Right ventricle myocardium superior (tissue), 1 donor: Measurements from ENCODE around the gene ASZ1. TPM values are rescaled to one million over a fixed set of nuclear protein-coding genes. Genes with fewer than 3 reads are reported as not detected.
A peak's percentile ranks its signal among the peaks of the same experiment; 100 is the strongest.
"Not testable (repeated sequence)": the region's sequence is repeated elsewhere in the genome, so short reads cannot be mapped to it uniquely, and the experiment has no call there.

Experiments used
- ATAC-seq: fragments of 200-7000 bp; cut with Tn5 transposase; one replicate; pipeline ENCODE4 v1.9.1; 2020; ENCODE audit warnings: mild to moderate bottlenecking; ENCODE audit not compliant: poor library complexity
- DNase-seq: peaks from one replicate; pipeline ENCODE4 v3.0.0-alpha.2; 2020
- intact Hi-C: fragments of 100-400 bp; cut with DNase I; formaldehyde crosslinking; loops from one replicate; pipeline ENCODE4 v1.11.2; 2022
- long read RNA-seq: library from polyadenylated mRNA; unstranded; transcript quantifications from one replicate; pipeline ENCODE4 v2.0.0, GENCODE V29; 2021
- total RNA-seq: library from RNA; stranded (reverse); fragmentation: NEBNext Ultra II Directional; extraction: Animal tissue kit (Norgen Biotek cat#: 25700); gene quantifications from one replicate; pipeline ENCODE4 v1.2.1, GENCODE V29; 2021
- donor health status: DM: no; HTN: yes; CAD: no; lungs with severe emphysema.

The ASZ1 gene, protein sequence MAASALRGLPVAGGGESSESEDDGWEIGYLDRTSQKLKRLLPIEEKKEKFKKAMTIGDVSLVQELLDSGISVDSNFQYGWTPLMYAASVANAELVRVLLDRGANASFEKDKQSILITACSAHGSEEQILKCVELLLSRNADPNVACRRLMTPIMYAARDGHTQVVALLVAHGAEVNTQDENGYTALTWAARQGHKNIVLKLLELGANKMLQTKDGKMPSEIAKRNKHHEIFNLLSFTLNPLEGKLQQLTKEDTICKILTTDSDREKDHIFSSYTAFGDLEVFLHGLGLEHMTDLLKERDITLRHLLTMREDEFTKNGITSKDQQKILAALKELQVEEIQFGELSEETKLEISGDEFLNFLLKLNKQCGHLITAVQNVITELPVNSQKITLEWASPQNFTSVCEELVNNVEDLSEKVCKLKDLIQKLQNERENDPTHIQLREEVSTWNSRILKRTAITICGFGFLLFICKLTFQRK
- total RNA-seq: not detected
- long read RNA-seq: 0 reads

DNA sequence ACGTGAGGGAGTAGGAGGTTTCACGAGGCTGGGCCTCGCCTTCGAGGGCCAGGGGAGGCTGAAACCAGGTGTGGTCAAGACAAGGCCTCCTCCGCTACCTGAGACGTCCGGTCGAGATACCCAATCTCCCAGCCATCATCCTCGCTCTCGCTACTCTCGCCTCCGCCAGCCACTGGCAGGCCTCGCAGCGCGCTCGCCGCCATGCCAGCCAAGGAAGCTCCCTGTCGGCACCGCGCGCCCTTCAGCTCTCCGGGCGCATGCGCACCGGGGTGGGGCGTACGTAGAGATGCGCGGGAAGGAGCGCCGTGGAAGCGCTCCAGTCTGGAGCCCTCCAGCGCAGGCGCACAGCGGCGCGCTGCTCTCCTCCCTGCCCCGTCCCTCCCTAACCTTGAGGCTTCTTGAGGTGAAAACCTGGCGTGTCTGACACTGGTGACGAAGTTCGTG, at the start of gene ASZ1:
ASZ1 (minus strand) TSS at position 236 of the 444 bp plus-strand sequence; CDS start at position 203, 33 bp downstream.
- intact Hi-C loops: no loop called here
- ATAC-seq: no peak
- DNase-seq: no peak

DNA sequence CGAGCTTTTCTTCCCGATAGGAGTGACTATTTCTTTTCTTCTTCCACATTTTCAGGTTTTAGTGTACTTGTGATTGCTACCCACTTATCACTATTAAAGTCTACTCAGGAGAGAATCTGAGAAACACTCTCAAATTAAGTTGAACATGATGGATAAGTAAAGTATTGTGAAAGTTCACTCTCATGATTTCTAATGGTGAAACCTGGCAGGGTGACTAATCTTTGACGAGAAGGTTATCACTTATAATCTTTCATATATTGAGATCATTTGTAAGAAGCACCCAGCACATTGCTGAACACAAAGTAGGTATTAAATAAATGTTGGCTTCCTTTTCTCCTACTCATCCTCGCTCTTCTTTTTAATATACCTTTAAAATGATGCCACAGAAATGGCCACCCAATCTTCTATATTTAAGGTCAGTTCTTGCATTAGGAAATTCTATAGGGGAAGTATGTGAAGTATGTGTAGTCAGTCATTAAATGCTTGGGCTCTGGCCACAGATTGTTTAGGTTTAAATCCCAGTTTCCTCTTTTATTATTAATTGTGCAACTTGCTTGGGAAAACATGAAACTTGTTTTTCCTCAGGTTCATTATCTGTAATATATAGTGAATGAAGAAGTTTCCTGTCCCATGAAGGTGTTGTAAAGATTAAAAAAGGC, 49.4 kb upstream of the ASZ1 start:
- ATAC-seq (no peak), DNase-seq (no peak)
- intact Hi-C loops: no loop called here

- peak; percentile 95 for ATAC-seq
- DNase-seq: no peak
- intact Hi-C loops: no loop called here
These were observed 45.0 kb upstream of the ASZ1 start for GRCh38 chr7:117472335-117472734.

- intact Hi-C loops: no loop called here
- DNase-seq (peak; percentile 71), ATAC-seq (peak; percentile 85)
These were observed 43.5 kb upstream of the ASZ1 start for GRCh38 chr7:117470777-117471176.

GRCh38 chr7:117468174-117468573, 40.9 kb upstream of the ASZ1 start:
- no peak for DNase-seq
- intact Hi-C loops: no loop called here
- no peak for ATAC-seq

GRCh38 chr7:117460815-117461214, 33.5 kb upstream of the ASZ1 start:
- DNase-seq, ATAC-seq, intact Hi-C loops: not testable (repeated sequence)

DNA sequence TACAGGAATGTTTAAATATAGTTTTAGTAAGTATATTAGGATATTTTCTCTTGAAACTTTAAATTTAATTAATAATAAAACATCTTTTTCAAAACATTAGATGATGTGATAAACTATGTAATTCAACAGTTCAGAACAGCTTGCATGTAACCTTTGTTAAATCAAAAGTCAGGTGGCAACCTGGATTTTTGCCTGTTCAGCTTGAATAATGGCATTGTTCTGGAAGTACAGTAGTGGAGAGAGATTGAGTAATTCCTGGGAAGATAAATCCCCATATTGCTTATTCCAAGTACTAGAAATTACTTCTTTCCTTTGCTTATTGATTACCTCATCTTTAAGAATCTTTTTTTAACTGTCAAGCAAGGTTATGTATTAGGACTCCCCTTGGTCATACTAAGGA, 32.4 kb upstream of the ASZ1 start:
- ATAC-seq (no peak), DNase-seq (no peak)
- intact Hi-C loops: loop anchor here (5.0 to 10.0 kb wide), 2 partner anchors 258 to 695 kb away; no protein-coding TSS in a partner anchor

DNA sequence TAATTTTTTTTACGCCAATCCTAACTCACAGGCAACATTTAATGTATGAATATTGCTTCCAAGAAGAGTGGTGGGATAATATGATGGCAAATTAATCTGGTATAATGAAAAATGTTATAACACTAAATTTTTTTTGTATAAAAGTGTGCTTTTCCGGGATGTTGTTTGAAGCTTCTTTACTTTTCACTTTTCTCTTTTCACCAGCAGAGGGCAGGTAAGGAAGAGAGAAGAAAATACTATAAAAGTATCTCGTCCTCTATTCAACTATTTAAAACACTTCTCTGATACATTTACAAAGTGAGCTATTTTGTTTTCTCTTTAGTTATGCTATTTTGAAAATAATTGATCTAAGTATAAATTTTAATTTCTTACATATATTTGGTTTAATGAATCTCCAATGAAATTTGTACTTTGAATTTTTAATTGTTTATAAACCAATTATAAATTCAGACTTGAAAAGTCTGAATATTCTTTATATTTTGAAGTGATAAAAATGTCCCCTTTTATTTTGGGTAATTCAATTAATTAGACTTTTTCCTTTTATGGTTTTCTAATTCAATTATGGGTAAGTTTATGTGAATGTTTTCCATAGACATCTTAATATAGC, 31.8 kb upstream of the ASZ1 start:
- ATAC-seq: no peak
- no peak for DNase-seq
- intact Hi-C loops: loop anchor here (5.0 to 10.0 kb wide), 2 partner anchors 258 to 696 kb away; no protein-coding TSS in a partner anchor

- intact Hi-C loops: no loop called here
- no peak for DNase-seq
- ATAC-seq: no peak
These were observed 21.4 kb upstream of the ASZ1 start for GRCh38 chr7:117448655-117449054.

DNA sequence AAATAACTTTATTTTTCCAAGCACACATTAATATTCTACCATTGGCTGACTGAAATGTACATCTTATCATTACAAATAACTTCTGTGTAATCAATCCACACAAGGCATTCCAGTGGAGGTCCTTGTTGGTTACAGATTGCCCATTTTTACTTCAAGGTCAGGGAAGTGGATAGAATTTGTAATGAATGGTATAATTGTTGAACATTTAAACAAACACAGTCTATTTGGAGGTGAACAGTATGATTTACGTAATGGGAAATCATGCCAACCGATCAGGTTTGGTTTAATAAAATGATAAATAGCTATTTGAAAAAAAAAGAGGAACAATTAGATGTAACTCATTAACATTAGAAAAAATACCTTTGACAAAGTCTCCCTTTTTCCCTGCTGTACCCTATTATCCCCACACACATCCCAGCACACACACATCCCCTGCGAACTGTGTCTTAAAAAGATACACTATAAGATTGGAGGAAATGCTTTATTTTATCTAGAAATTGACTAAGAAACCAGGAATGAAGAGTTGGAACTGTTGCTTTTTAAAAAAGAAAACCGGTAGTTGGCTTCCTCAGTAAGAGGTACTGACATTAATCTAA, 19.0 kb upstream of the ASZ1 start:
- intact Hi-C loops: no loop called here
- DNase-seq: no peak
- ATAC-seq: no peak

DNA sequence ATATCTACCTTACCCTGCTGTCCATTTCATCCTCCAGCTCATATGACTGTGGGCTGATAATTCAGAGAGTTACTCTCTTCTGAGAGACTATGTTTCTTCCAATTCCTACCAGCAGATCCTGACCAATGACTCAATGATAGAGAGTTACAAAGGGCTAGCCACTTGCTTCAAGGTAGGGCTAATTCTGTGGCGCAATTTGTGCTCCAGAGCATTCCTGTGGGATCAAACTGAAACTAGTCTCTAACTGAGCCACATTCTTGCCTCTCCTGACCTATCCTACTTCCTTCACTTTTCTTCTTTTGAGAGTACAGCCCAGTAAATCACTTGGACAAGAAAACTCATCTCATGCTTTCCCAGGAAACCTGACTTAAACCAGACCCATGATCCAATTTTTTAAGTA, 17.9 kb upstream of the ASZ1 start:
- no peak for ATAC-seq
- no peak for DNase-seq

DNA sequence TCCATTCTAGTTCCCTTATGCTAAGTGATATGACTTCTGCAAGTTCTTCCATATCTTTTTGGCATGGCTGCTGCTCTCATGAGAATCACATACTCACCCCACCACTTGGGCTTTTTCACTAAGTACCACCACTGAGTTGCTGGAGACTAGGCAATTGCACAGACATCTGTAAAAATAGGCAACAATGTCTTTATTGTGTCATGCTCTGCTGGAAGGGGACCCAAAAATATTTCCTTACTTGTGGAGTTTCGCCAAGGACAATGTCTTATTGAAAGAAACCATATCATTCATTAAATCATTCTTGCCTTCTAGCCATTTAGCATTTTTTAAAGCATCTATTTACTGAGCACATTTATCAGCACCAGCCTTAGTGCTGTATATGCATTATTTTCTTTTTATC, 17.4 kb upstream of the ASZ1 start:
- intact Hi-C loops: no loop called here
- no peak for ATAC-seq
- DNase-seq: no peak

More for the DNA sequence above, 17.9 kb upstream of the ASZ1 start:
- intact Hi-C loops: no loop called here

GRCh38 chr7:117435475-117436043, 8.3 kb upstream of the ASZ1 start:
- no peak for ATAC-seq
- no peak for DNase-seq
- intact Hi-C loops: no loop called here

GRCh38 chr7:117424090-117424829, 3.0 kb downstream of the ASZ1 start:
- intact Hi-C loops: no loop called here
- no peak for DNase-seq
- ATAC-seq: no peak

DNA sequence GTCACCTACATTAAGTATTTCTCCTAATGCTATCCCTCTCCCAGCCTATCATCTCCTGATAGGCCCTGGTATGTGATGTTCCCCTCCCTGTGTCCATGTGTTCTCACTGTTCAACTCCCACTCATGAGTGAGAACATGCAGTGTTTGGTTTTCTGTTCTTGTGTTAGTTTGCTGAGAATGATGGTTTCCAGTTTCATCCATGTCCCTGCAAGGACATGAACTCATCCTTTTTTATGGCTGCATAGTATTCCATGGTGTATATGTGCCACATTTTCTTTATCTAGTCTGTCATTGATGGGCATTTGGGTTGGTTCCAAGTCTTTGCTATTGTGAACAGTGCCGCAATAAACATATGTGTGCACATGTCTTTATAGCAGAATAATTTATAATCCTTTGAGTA, 12.7 kb downstream of the ASZ1 start:
- ATAC-seq, intact Hi-C loops, DNase-seq: not testable (repeated sequence)

DNA sequence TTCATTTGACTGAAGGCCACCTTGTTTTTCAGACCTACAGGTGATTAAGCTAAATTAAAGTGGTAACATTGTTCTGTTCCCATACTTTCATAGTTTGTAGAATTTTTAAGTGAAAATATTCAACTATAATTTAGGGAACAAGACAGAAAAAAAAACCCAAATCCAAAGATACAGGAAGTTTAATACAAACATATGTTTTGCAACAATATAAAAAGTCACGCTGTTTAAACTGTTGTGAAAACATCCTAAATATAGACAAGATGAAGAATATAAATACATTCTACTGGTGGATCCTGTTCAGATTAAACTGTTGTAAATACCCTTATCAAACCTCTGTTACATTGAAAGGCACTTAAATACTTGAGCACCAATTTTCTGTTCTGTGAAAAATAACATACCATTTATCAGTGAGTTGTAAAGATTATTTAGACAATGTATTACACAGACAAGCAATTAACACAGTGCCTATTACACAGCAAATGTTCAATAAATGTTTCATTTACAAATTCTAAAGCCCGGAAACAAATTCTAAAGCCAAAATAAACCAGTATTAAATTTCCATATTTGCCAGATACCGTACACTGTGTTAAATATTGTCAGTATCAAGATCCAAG, 14.2 kb downstream of the ASZ1 start:
- ATAC-seq (no peak), DNase-seq (no peak)

GRCh38 chr7:117412390-117412789, 14.9 kb downstream of the ASZ1 start:
- intact Hi-C loops: no loop called here
- DNase-seq: no peak
- ATAC-seq: no peak

More for the DNA sequence above, 14.2 kb downstream of the ASZ1 start:
- intact Hi-C loops: no loop called here

DNA sequence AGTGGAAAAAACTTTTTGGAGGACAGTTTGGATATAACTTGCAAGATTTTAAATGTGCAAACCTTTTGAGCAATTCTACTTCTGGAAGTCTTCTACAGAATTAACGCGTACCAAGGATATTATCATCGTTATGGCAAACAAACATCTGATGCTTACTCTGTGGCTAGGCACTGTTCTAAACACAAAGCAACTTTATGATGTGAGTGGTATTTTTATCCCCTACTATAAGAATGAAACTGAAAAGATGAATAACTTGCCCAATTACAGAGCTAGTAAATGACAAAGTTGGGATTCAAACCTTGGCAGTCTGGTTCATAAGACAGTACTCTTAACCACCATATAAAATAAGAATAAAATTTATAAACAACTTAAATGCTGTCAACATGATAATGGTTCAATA, 15.8 kb downstream of the ASZ1 start:
- no peak for DNase-seq
- intact Hi-C loops: no loop called here
- ATAC-seq: no peak
